ENCODE data around the gene IP6K3. TPM values are rescaled to one million over a fixed set of nuclear protein-coding genes. Genes with fewer than 3 reads are reported as not detected.

Gene IP6K3
- polyA plus RNA-seq, 1 of the 3 experiments (the other 2 are of a cell fraction), result 0.21 TPM

- no peak for TF ChIP-seq RAD21 (IDR thresholded peaks at IDR 0.05; ENCODE audit: low read length)
- no peak for TF ChIP-seq MXI1 (IDR thresholded peaks at IDR 0.05; ENCODE audit: low read depth, low read length)
- TF ChIP-seq TAF1 (IDR thresholded peaks at IDR 0.05; ENCODE audit: borderline replicate concordance, low read depth, low read length), result no peak
- no peak for TF ChIP-seq JUND (IDR thresholded peaks at IDR 0.05)
- no peak for TF ChIP-seq EP300 (IDR thresholded peaks at IDR 0.05; ENCODE audit: borderline replicate concordance in 1 of 2, low read depth in 1 of 2, low read length in 1 of 2)
- TF ChIP-seq POLR2AphosphoS5 (IDR thresholded peaks at IDR 0.05; ENCODE audit: low read depth, low read length), result no peak
- TF ChIP-seq RCOR1 (IDR thresholded peaks at IDR 0.05; ENCODE audit: low read length), result no peak
- TF ChIP-seq MEF2A (IDR thresholded peaks at IDR 0.05; ENCODE audit: borderline replicate concordance, low read depth), result no peak
- TF ChIP-seq NFIC (IDR thresholded peaks at IDR 0.05; ENCODE audit: borderline replicate concordance), result no peak
- no peak for TF ChIP-seq ELF1 (IDR thresholded peaks at IDR 0.05)
- Histone ChIP-seq H3K4me2 (no peak overlapping the region), H3K27ac (ENCODE audit: low read depth in 2 of 2, low read length in 1 of 2) (no peak overlapping the region), H3K4me3 (ENCODE audit: low read depth in 2 of 2, low read length in 1 of 2) (no peak overlapping the region), H3K9me3 (no peaks in the 10 kb centered on the region), H3F3A (replicated peaks; ENCODE audit: insufficient read depth) (peaks cover 7% of the 10 kb centered on the region), H2AFZ (ENCODE audit: low read depth) (no peak overlapping the region), H3K9ac (no peak overlapping the region), H3K79me2 (ENCODE audit: insufficient read depth) (peaks cover 32% of the 10 kb centered on the region), H3K9me2 (no peaks in the 10 kb centered on the region), H3K4me1 (ENCODE audit: control insufficient read depth in 1 of 2, insufficient read depth in 2 of 2, low read depth in 1 of 2, low read length in 1 of 2) (peaks cover 15 to 30% of the 10 kb centered on the region in 2 experiments), H4K20me1 (ENCODE audit: insufficient read depth) (peaks cover 11% of the 10 kb centered on the region; the same call in 1 of the 2 replicates), H3K27me3 (ENCODE audit: insufficient read depth) (no peaks in the 10 kb centered on the region), H3K36me3 (replicated peaks in 1 of 2; ENCODE audit: control insufficient read depth in 1 of 2, insufficient read depth in 2 of 2, low read length in 1 of 2) (peaks cover 2 to 4% of the 10 kb centered on the region in 2 experiments)
- no peak for DNase-seq
- CTCF ChIA-PET, result interaction anchor here (0.9 to 1.4 kb wide), 2 partner anchors 20 to 264 kb away, joined by 3 read pairs; no protein-coding TSS in a partner anchor
- 89% methylated on average over 7 of the region's 7 CpGs for whole genome bisulfite sequencing (ENCODE audit: low lambda C conversion rate)
- POLR2A ChIA-PET, result no interaction called here
Measured at GRCh38 chr6:33791620-33792019, 44.9 kb upstream of the IP6K3 start.

- Histone ChIP-seq H3K4me1 (ENCODE audit: control insufficient read depth in 1 of 2, insufficient read depth in 2 of 2, low read depth in 1 of 2, low read length in 1 of 2) (peaks cover 22 to 37% of the 10 kb centered on the region in 2 experiments), H3F3A (replicated peaks; ENCODE audit: insufficient read depth) (peaks cover 8% of the 10 kb centered on the region), H3K27me3 (ENCODE audit: insufficient read depth) (no peaks in the 10 kb centered on the region), H3K79me2 (ENCODE audit: insufficient read depth) (peaks cover 39% of the 10 kb centered on the region), H3K4me2 (no peak overlapping the region), H3K9ac (no peak overlapping the region), H2AFZ (ENCODE audit: low read depth) (no peak overlapping the region), H3K4me3 (ENCODE audit: low read depth in 2 of 2, low read length in 1 of 2) (no peak overlapping the region), H3K9me3 (no peaks in the 10 kb centered on the region), H3K9me2 (no peaks in the 10 kb centered on the region), H3K36me3 (replicated peaks in 1 of 2; ENCODE audit: control insufficient read depth in 1 of 2, insufficient read depth in 2 of 2, low read length in 1 of 2) (peaks cover 7 to 11% of the 10 kb centered on the region in 2 experiments), H3K27ac (ENCODE audit: low read depth in 2 of 2, low read length in 1 of 2) (no peak overlapping the region), H4K20me1 (ENCODE audit: insufficient read depth) (peaks cover 18% of the 10 kb centered on the region)
- DNase-seq, result no peak
- 83% methylated on average over 3 of the region's 5 CpGs for WGBS (ENCODE audit: low lambda C conversion rate)
- ChIA-PET POLR2A (no interaction called here), CTCF (interaction anchor here (0.9 to 1.4 kb wide), 2 partner anchors 19 to 264 kb away, joined by 3 read pairs; no protein-coding TSS in a partner anchor)
- no peak for TF ChIP-seq PBX3 (IDR thresholded peaks at IDR 0.05)
- no peak for TF ChIP-seq USF2 (IDR thresholded peaks at IDR 0.05; ENCODE audit: borderline replicate concordance, low read depth, low read length)
- no peak for TF ChIP-seq CTCF (IDR thresholded peaks at IDR 0.05)
- no peak for TF ChIP-seq MAX (IDR thresholded peaks at IDR 0.05; ENCODE audit: low read depth)
- TF ChIP-seq MEF2A (IDR thresholded peaks at IDR 0.05; ENCODE audit: borderline replicate concordance, low read depth), result no peak
- TF ChIP-seq USF1 (IDR thresholded peaks at IDR 0.05; ENCODE audit: borderline replicate concordance, low read depth), result no peak
- no peak for TF ChIP-seq TAF1 (IDR thresholded peaks at IDR 0.05; ENCODE audit: borderline replicate concordance, low read depth, low read length)
Measured at GRCh38 chr6:33790910-33791309, 44.2 kb upstream of the IP6K3 start.

Data from SK-N-SH (cell line).